Measurements from ENCODE around the gene ACADVL.

GRCh38 chr17:7226721-7227710, 7.3 kb downstream of the ACADVL start:
- TF ChIP-seq EZH2 (IDR thresholded peaks at IDR 0.05; ENCODE audit: borderline replicate concordance, insufficient read depth, low read length, poor library complexity, severe bottlenecking) (no peak), CTCF (IDR thresholded peaks at IDR 0.05; ENCODE audit: poor library complexity, severe bottlenecking) (no peak), EP300 (conservative IDR thresholded peaks at IDR 0.05; ENCODE audit: poor library complexity, severe bottlenecking) (no peak), SMC3 (conservative IDR thresholded peaks at IDR 0.05; ENCODE audit: poor library complexity) (no peak), MXI1 (conservative IDR thresholded peaks at IDR 0.05; ENCODE audit: poor library complexity, severe bottlenecking) (no peak), POLR2AphosphoS5 (IDR thresholded peaks at IDR 0.05) (no peak), RAD21 (conservative IDR thresholded peaks at IDR 0.05) (no peak), REST (IDR thresholded peaks at IDR 0.05; ENCODE audit: borderline replicate concordance) (no peak), TAF1 (IDR thresholded peaks at IDR 0.05; ENCODE audit: low read depth) (no peak)
